Measurements from ENCODE around the gene SCRT2.

Gene SCRT2

GRCh38 chr20:675453-676314 is at the start of gene SCRT2:
Gene SCRT2 (minus strand): TSS chr20:675802. CDS start chr20:675601, 201 bp downstream.
- peak; percentile 85 for DNase-seq

DNA sequence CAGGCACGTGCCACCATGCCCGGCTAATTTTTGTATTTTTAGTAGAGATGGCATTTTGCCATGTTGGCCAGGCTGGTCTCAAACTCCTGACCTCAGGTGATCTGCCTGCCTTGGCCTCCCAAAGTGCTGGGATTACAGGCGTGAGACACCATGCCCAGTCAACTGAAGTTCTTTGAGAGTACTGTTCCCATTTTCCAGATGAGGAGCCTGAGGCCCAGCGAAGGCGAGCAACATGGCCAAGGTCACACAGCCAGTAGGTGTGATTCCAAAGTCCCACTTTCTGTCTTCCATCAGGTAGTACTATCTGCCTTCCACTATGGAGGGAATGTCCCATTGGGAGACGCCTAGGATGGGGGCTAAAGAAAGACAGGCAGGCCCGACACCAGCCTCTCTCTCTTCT is 49.2 kb upstream of the SCRT2 start:
- DNase-seq: peak; percentile 44

DNA sequence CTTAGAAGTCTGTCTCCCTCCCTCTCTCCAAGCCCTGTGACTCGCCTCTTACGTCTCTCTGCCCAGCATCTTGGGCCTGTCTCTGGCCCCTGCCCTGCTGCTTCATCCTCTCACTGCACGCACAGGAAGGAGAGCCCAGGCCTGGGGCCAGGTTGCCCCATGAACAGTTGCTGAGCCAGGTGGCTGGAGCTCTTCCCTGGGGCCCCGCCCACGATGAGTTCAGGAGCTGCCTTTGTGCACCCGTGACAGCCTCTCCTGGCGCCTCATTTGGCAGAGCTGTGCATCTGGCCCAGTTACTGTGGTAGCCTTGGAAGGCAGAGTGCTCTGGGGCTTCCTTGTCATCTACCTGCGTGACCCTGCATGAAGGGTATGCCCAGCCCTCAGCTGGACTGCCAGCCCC is 48.2 kb upstream of the SCRT2 start:
- DNase-seq: peak; percentile 46

DNA sequence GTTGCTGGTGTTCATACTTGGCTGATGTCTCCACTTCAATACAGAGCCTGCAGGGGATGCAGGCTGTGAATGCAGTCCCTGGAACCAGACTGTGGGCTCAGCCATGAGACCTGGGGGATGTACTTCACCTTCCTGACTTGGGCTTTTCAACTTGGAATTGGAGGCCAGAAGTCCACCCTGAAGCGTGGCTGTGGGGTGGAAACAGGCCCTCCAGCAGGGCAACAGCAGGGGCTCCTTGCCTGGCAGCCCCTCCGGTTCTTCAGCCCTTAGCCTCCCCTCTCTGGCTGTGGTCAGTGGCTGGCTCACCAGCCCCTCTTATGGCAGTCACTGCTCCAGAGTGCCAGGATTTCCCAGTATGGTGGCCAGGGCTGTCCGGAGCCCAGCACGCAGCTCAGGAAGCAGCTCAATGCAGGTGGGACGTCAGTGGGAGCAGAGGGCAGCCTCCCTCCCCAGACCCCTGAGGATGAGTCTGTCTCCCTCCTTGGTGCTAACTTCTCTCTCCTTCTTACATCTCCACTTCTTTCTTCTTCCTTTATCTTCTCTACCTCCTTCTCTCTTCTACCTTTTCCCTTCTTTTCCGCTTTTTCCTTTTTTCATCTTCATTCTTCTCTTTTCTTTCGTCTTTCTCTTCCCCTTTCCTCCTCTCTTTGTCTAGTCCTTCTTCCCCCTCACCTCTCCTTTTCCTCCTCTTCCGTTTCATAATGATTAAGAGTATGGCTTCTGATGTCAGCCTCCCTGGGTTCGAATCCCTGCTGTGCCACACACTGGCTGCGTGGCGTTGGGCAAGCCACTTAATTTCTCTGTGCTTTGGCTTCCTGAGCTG is 47.4 kb upstream of the SCRT2 start:
- DNase-seq: peak; percentile 58

GRCh38 chr20:721876-722275 is 46.3 kb upstream of the SCRT2 start:
- DNase-seq: no peak

DNA sequence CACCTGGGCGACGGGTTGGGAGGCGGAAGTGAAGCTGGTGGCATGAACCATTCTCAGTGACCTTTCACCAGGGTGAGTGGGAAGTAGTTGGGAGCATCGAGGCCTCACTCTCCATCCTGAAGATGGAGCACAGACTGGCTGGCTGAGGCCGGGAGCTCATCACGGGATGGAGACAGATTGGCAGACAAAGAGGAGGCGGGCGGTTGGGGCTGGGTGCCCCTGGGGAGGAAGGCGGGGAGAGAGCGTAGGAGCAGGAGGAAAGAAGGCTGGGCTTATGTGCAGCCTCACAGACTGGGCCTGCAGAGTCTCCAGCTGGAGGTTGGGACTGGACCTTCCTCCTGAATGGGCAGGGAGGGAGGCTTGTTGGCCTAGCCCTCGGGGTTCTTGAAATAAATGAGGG is 44.2 kb upstream of the SCRT2 start:
- no peak for DNase-seq

- no peak for DNase-seq
These were observed 43.5 kb upstream of the SCRT2 start for GRCh38 chr20:719068-719467.

DNA sequence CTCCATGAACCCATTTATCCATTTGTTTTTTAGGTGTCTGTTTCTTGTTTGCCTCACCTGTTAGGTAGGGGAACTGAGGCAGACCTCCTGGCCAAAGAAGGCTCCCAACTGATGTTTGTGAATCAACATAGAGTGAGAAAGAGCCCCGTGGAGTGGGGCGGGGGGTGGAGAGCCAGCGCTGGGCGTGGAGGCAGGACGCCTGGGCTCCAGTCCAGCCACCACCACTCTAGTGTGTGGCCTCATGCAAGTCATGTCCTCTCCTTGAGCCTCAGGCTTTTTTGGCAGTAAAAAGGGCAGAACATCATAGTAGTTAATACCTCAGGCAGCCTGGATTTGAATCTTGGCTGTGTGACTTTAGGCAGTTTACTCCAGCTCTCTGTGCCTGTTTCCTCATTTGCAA is 42.2 kb upstream of the SCRT2 start:
- DNase-seq: no peak

DNA sequence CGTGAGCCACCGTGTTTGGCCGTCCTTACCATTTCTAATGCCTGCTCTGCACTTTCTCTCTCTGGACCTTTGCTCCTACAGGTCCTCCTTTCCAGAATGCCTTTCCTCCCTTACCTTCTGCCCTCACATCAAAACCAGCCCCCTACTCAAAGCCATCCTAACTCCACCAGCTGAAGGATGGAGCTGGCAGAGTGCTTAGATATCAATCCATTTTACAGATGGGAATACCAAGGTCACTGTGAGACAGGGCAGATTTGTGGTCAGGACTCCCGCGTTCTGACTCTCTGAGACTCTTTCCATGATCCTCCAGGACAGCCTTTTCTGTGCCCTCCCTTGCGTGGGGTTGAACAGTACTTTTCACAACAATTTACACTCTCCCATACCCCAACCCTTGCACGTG is 41.7 kb upstream of the SCRT2 start:
- DNase-seq: no peak

GRCh38 chr20:714453-714852 is 38.9 kb upstream of the SCRT2 start:
- no peak for DNase-seq

- peak; percentile 31 for DNase-seq
These were observed 36.0 kb upstream of the SCRT2 start for GRCh38 chr20:711576-711975.

DNA sequence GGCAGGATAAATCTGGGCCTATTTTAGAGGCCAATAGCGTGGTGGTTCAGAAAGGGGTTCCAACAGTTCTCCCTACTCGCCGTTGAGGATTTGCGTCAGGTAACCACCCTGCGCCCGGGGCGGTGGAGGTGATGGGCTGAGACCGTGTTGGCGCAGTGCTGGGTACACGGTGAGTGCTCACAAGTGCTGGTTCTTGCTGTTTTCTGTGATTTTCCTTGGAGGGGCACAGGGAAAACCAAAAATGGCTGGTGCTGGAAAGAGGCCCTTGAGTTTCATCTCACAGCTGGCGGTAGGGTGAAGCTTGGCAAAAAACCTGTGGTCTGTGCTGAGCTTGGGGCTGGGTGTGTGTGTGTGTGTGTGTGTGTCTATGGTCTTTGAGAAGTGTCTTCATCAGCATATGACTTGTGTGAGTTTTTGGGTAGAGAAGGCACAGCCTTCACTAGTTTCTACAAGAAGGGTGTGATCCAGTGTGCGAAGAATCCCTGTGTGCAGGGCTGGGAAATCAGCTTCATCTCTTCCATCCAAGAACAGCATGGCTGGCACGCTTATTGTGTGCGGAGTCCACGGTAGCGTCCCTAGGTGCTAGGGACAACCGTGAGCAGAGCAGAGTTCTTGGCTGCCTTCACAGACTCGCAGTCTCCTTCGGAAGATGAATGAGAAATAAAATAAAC is 35.3 kb upstream of the SCRT2 start:
- peak; percentile 45 for DNase-seq

DNA sequence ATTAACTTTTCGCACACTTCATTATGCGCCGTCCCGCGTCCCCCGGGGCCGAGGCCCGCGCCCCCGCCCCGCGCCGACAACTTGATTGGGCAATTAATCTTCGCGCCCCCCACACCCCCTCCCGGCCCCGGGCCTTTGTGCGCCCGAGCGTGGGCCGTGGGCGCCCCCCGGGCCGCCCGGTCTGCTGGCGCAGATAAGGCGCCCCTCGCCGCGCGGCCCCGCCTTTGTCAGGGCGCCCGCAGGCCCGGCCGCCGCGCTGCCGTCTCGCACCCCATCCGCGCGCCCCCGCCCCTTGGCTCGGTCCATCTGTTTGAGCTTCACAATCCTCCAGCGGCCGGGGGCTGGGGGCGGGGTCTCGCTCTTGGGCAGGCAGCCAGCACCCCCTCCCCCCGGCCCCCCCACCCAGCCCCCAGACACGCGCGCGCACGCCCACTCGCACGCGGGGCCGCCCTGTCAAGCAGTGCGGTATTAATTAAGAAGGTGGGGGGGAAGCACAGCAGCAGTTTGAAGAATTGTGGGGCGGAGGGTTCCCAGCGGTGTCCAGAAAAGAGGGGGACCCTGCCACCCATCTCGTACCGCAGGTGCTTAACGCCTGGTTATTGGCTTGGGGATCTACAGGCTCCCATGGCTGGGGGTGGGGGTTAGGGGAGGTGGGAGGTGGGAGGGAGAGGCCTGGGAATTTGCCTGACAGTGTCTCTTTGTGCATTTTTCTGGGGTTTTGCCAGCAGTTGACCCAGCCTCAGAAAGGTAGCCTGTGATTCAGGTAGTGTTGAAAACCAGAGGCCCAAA is 34.6 kb upstream of the SCRT2 start:
- DNase-seq: peak; percentile 38

- DNase-seq: peak; percentile 25
These were observed 33.8 kb upstream of the SCRT2 start for GRCh38 chr20:709423-709822.

DNA sequence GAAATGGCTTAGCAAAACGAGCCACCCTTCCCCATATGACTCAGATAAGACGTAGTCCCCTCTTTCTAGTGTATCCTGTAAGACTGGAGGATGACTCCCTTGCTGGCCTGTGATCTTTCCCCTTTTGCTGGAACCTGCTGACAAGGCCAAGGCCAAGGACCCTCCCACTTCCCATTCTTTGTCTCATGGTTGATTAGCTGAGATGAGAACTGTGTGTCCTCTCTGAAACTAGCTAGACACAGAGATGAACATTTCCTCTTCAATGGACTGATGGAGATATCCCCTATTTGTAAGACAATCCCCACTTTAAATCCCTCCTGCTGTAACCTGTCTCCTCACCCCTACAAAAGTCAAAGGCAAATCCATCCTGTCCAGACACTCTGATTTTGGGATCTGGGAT is 33.4 kb upstream of the SCRT2 start:
- no peak for DNase-seq

- DNase-seq: peak; percentile 33
These were observed 32.0 kb upstream of the SCRT2 start for GRCh38 chr20:707451-708110.

GRCh38 chr20:706366-706885 is 30.8 kb upstream of the SCRT2 start:
- DNase-seq: peak; percentile 24

DNA sequence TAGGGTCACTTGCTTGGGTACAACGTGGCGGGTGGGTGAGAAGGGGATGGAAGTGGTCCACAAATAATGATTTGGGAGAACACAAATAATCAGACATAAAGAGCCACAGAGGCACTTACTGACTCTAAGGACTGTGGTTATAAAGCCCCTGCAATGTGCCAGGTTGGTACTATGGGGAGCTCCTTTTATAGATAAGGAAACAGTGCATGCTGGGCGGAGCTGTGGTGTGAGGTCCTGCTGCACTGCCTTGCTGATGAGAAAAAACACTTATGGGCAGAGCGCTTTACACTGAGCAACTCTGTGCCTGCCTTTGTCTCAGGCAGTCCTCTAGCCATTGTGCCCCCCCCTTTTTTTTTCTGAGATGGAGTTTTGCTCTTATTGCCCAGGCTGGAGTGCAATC is 29.1 kb upstream of the SCRT2 start:
- peak; percentile 17 for DNase-seq

GRCh38 chr20:703426-703825 is 27.8 kb upstream of the SCRT2 start:
- DNase-seq: no peak

DNA sequence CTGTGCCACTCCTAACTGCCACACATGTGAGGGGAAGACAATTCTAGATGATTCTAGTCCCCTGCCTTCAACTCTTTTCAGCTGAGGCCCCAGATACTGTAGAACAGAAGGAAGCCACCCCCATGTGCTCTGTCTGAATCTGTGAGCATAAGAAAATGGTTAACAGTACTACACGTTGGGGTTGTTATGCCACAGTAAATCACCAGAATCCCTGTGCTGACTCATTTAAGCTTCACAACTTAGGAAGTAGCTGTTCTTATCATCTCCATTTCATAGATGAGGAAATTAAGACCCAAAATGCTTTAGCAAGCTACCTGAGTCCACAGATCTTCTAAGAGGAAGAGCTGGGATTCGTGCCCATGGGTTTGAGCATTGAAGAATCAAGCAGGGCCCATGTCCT is 27.4 kb upstream of the SCRT2 start:
- DNase-seq: no peak

GRCh38 chr20:701401-702129 is 26.0 kb upstream of the SCRT2 start:
- peak; percentile 17 for DNase-seq

Measured in activated effector memory CD4-positive, alpha-beta T cell treated with anti-CD3 and anti-CD28 coated beads, Interleukin-2, amount 50 U/mL, for 16 hours (primary cell).